NCI-H82 (cell line): Measurements from ENCODE around the gene CCDC190.
"Not testable (repeated sequence)": the region's sequence is repeated elsewhere in the genome, so short reads cannot be mapped to it uniquely, and the experiment has no call there.

ENCODE experiments used
- DNase-seq: peaks from one replicate; lab custom pipeline; 2025; lab: John Stamatoyannopoulos, UW

CCDC190 gene

GRCh38 chr1:162832470-162832869, 28.5 kb downstream of the CCDC190 start:
- no peak for DNase-seq

- no peak for DNase-seq
These were observed 31.7 kb downstream of the CCDC190 start for GRCh38 chr1:162829268-162829667.

- peak; percentile 44 for DNase-seq
These were observed 37.0 kb downstream of the CCDC190 start for GRCh38 chr1:162823771-162824525.

GRCh38 chr1:162823231-162823630, 37.7 kb downstream of the CCDC190 start:
- DNase-seq = peak; percentile 47

GRCh38 chr1:162822391-162823200, 38.4 kb downstream of the CCDC190 start:
- DNase-seq = peak; percentile 88

GRCh38 chr1:162818666-162819065, 42.3 kb downstream of the CCDC190 start:
- not testable (repeated sequence) for DNase-seq

GRCh38 chr1:162818136-162818535, 42.8 kb downstream of the CCDC190 start:
- DNase-seq = not testable (repeated sequence)

- DNase-seq = not testable (repeated sequence)
These were observed 48.6 kb downstream of the CCDC190 start for GRCh38 chr1:162812357-162812756.

- not testable (repeated sequence) for DNase-seq
These were observed 53.5 kb downstream of the CCDC190 start for GRCh38 chr1:162807503-162807902.
